HEK293 (cell line): ENCODE data around the gene MAP3K8.

Experiments used
- CTCF ChIA-PET: fragments of 350-600 bp; formaldehyde crosslinking; extraction: SDS; loops from one replicate; lab custom pipeline; 2021; ENCODE audit warnings: antibody characterized with exemption; lab: Yijun Ruan, JAX
- POLR2A ChIA-PET: fragments of 300-600 bp; formaldehyde crosslinking; extraction: SDS; loops from one replicate; lab custom pipeline; 2020; ENCODE audit warnings: antibody characterized with exemption, inconsistent platforms; lab: Yijun Ruan, JAX
- H3K27ac ChIP-seq: fragments of 200-500 bp; sonication (Bioruptor generic); 2 replicates; pipeline ENCODE4 v1.5.1; 2014; ENCODE audit warnings: low read depth, low read length, control low read depth, inconsistent platforms; ENCODE audit errors: extremely low read depth
- H3K36me3 ChIP-seq, 2 experiments: fragments of 200-500 bp in 1 of 2; sonication (Bioruptor generic) in 1 of 2; 1 replicate in 1 of 2; 2 replicates in 1 of 2; pipeline ENCODE4 v1.5.1; 2014 to 2017; ENCODE audit warnings: inconsistent platforms in 2 of 2, low read length in 2 of 2; ENCODE audit not compliant: control insufficient read depth in 2 of 2, insufficient read depth in 1 of 2
- H3K4me1 ChIP-seq: fragments of 200-500 bp; sonication (Bioruptor generic); 2 replicates; pipeline ENCODE4 v1.5.1; 2014; ENCODE audit warnings: mild to moderate bottlenecking, low read length, inconsistent platforms; ENCODE audit not compliant: control insufficient read depth, insufficient read depth
- H3K4me3 ChIP-seq: 2 replicates; pipeline ENCODE4 v1.5.1; 2011; ENCODE audit warnings: low read depth, mild to moderate bottlenecking, control low read depth, low read length, moderate library complexity
- H3K9me3 ChIP-seq: fragments of 200-500 bp; sonication (Bioruptor generic); 2 replicates; pipeline ENCODE4 v1.5.1; 2014; ENCODE audit warnings: low read depth, low read length, inconsistent platforms; ENCODE audit not compliant: control insufficient read depth, insufficient read depth
- GLI4 ChIP-seq: fragments of 450-650 bp; formaldehyde crosslinking; IDR thresholded peaks from 2 replicates; pipeline ENCODE4 v1.5.1; 2016; ENCODE audit warnings: missing biosample characterization, missing genetic modification characterization
- HOXA7 ChIP-seq: sonication (generic); formaldehyde crosslinking; IDR thresholded peaks from 2 replicates; pipeline ENCODE4 v1.8.1; 2022; ENCODE audit warnings: missing genetic modification reagents, borderline replicate concordance
- IKZF3 ChIP-seq: fragments of 450-650 bp; IDR thresholded peaks from 2 replicates; pipeline ENCODE4 v1.5.0; 2018; ENCODE audit warnings: missing biosample characterization, mild to moderate bottlenecking, missing genetic modification characterization, moderate library complexity
- MYNN ChIP-seq: fragments of 450-650 bp; formaldehyde crosslinking; IDR thresholded peaks from 2 replicates; pipeline ENCODE4 v1.5.1; 2016; ENCODE audit warnings: missing biosample characterization, missing genetic modification characterization, borderline replicate concordance
- SCRT1 ChIP-seq: fragments of 450-650 bp; formaldehyde crosslinking; IDR thresholded peaks from 2 replicates; pipeline ENCODE4 v1.5.1; 2016; ENCODE audit warnings: missing biosample characterization, missing genetic modification characterization, borderline replicate concordance
- ZFP37 ChIP-seq: fragments of 450-650 bp; formaldehyde crosslinking; IDR thresholded peaks from 2 replicates; pipeline ENCODE4 v1.5.1; 2016; ENCODE audit warnings: missing biosample characterization, missing genetic modification characterization
- ZNF404 ChIP-seq: fragments of 450-650 bp; formaldehyde crosslinking; IDR thresholded peaks from 2 replicates; pipeline ENCODE4 v1.5.1; 2017; ENCODE audit warnings: missing biosample characterization, missing genetic modification characterization
- ZNF558 ChIP-seq: fragments of 450-650 bp; formaldehyde crosslinking; IDR thresholded peaks from 2 replicates; pipeline ENCODE4 v1.5.1; 2016; ENCODE audit warnings: missing biosample characterization, missing genetic modification characterization
- ZSCAN16 ChIP-seq: fragments of 450-650 bp; formaldehyde crosslinking; IDR thresholded peaks from 2 replicates; pipeline ENCODE4 v1.5.1; 2016; ENCODE audit warnings: missing biosample characterization, missing genetic modification characterization
- TF ChIP-seq, protein P1 (sequence below): fragments of 450-650 bp; formaldehyde crosslinking; IDR thresholded peaks from 2 replicates; pipeline ENCODE4 v1.5.1; 2016; ENCODE audit warnings: missing biosample characterization, missing genetic modification characterization
- TF ChIP-seq, protein P2 (sequence below): fragments of 450-650 bp; formaldehyde crosslinking; IDR thresholded peaks from 2 replicates; pipeline ENCODE4 v1.5.1; 2017; ENCODE audit warnings: missing biosample characterization, missing genetic modification characterization
- TF ChIP-seq, protein P3 (sequence below): fragments of 450-650 bp; formaldehyde crosslinking; conservative IDR thresholded peaks from 2 replicates; pipeline ENCODE4 v1.5.1; 2016; ENCODE audit warnings: low read depth, missing biosample characterization, missing genetic modification characterization
- TF ChIP-seq, protein P4 (sequence below): IDR thresholded peaks from 2 replicates; pipeline ENCODE4 v1.6.1; 2011; ENCODE audit warnings: mild to moderate bottlenecking, low read depth, low read length, borderline replicate concordance
- TF ChIP-seq, protein P5 (sequence below): fragments of 450-650 bp; formaldehyde crosslinking; IDR thresholded peaks from 2 replicates; pipeline ENCODE4 v1.5.1; 2016; ENCODE audit warnings: missing biosample characterization, missing genetic modification characterization
- TF ChIP-seq, protein P6 (sequence below): sonication (generic); formaldehyde crosslinking; IDR thresholded peaks from 2 replicates; pipeline ENCODE4 v1.8.1; 2022; ENCODE audit warnings: mild to moderate bottlenecking, moderate library complexity, missing genetic modification reagents

MAP3K8 gene

DNA sequence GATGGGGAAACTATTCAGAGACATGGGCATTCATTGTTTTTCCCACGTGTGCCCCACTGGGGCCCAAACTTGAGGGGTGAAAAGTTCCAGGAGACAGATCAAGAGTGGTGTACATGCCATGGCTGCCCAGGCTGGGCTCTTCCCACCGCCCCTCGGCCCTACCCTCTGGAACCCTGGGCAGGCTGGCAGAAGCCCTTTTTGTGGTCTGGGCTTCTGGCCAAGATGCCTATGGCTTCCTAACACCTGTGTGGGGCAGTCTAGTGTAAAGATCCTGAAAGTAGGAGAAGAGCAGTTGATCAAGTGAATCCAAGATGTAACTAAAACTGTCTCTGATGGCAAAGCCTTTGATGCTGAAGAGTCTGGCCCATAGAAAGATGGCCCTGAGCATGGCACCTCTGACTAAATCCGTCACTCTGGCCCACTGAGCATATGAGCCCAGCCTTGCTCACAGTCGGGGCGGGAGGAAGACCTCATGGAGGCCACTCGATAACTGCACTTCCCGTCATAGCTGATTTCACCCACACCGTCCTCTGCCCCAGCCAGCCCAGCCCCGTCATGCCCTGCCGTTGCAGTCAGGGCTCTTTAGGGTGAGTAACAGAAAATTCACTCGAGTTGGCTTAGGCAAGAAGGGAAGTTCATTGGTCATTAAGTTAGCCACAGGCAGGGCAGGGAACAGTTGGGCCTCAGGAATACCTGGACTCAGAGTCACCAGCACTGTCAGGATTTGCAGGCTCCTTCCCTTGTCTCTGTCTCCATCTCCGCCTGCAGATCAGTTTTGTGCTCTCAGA is 47.0 kb upstream of the MAP3K8 start:
- ChIA-PET CTCF (interaction anchor here (1.4 to 2.3 kb wide), 2 partner anchors 204 to 388 kb away, joined by 3 to 7 read pairs; no protein-coding TSS in a partner anchor), POLR2A (no interaction called here)
- Histone ChIP-seq H3K4me1 (no peaks in the 10 kb centered on the region), H3K36me3 (no peaks in the 10 kb centered on the region), H3K27ac (no peak overlapping the region), H3K4me3 (no peak overlapping the region), H3K9me3 (no peaks in the 10 kb centered on the region)
- no peak for TF ChIP-seq ZNF558 (tag by site-specific recombination)
- TF ChIP-seq, protein P1, sequence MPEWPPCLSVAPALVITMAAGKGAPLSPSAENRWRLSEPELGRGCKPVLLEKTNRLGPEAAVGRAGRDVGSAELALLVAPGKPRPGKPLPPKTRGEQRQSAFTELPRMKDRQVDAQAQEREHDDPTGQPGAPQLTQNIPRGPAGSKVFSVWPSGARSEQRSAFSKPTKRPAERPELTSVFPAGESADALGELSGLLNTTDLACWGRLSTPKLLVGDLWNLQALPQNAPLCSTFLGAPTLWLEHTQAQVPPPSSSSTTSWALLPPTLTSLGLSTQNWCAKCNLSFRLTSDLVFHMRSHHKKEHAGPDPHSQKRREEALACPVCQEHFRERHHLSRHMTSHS (tag by site-specific recombination), result no peak
- TF ChIP-seq, protein P2, sequence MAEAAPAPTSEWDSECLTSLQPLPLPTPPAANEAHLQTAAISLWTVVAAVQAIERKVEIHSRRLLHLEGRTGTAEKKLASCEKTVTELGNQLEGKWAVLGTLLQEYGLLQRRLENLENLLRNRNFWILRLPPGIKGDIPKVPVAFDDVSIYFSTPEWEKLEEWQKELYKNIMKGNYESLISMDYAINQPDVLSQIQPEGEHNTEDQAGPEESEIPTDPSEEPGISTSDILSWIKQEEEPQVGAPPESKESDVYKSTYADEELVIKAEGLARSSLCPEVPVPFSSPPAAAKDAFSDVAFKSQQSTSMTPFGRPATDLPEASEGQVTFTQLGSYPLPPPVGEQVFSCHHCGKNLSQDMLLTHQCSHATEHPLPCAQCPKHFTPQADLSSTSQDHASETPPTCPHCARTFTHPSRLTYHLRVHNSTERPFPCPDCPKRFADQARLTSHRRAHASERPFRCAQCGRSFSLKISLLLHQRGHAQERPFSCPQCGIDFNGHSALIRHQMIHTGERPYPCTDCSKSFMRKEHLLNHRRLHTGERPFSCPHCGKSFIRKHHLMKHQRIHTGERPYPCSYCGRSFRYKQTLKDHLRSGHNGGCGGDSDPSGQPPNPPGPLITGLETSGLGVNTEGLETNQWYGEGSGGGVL, result no peak
- TF ChIP-seq IKZF3 (tag by site-specific recombination), result no peak
- TF ChIP-seq, protein P3, sequence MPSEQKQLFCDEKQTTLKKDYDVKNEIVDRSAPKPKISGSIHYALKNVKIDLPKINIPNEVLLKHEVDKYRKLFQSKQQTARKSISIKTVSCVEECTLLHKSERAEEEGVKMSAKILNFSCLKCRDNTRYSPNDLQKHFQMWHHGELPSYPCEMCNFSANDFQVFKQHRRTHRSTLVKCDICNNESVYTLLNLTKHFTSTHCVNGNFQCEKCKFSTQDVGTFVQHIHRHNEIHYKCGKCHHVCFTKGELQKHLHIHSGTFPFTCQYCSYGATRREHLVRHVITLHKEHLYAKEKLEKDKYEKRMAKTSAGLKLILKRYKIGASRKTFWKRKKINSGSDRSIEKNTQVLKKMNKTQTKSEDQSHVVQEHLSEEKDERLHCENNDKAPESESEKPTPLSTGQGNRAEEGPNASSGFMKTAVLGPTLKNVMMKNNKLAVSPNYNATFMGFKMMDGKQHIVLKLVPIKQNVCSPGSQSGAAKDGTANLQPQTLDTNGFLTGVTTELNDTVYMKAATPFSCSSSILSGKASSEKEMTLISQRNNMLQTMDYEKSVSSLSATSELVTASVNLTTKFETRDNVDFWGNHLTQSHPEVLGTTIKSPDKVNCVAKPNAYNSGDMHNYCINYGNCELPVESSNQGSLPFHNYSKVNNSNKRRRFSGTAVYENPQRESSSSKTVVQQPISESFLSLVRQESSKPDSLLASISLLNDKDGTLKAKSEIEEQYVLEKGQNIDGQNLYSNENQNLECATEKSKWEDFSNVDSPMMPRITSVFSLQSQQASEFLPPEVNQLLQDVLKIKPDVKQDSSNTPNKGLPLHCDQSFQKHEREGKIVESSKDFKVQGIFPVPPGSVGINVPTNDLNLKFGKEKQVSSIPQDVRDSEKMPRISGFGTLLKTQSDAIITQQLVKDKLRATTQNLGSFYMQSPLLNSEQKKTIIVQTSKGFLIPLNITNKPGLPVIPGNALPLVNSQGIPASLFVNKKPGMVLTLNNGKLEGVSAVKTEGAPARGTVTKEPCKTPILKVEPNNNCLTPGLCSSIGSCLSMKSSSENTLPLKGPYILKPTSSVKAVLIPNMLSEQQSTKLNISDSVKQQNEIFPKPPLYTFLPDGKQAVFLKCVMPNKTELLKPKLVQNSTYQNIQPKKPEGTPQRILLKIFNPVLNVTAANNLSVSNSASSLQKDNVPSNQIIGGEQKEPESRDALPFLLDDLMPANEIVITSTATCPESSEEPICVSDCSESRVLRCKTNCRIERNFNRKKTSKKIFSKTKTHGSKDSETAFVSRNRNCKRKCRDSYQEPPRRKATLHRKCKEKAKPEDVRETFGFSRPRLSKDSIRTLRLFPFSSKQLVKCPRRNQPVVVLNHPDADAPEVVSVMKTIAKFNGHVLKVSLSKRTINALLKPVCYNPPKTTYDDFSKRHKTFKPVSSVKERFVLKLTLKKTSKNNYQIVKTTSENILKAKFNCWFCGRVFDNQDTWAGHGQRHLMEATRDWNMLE, result no peak
- no peak for TF ChIP-seq MYNN (tag by site-specific recombination)
- TF ChIP-seq ZNF404, result no peak
- TF ChIP-seq SCRT1 (tag by site-specific recombination), result no peak
- TF ChIP-seq, protein P4, sequence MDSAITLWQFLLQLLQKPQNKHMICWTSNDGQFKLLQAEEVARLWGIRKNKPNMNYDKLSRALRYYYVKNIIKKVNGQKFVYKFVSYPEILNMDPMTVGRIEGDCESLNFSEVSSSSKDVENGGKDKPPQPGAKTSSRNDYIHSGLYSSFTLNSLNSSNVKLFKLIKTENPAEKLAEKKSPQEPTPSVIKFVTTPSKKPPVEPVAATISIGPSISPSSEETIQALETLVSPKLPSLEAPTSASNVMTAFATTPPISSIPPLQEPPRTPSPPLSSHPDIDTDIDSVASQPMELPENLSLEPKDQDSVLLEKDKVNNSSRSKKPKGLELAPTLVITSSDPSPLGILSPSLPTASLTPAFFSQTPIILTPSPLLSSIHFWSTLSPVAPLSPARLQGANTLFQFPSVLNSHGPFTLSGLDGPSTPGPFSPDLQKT, result no peak
- no peak for TF ChIP-seq ZFP37 (tag by site-specific recombination)
- TF ChIP-seq, protein P5, sequence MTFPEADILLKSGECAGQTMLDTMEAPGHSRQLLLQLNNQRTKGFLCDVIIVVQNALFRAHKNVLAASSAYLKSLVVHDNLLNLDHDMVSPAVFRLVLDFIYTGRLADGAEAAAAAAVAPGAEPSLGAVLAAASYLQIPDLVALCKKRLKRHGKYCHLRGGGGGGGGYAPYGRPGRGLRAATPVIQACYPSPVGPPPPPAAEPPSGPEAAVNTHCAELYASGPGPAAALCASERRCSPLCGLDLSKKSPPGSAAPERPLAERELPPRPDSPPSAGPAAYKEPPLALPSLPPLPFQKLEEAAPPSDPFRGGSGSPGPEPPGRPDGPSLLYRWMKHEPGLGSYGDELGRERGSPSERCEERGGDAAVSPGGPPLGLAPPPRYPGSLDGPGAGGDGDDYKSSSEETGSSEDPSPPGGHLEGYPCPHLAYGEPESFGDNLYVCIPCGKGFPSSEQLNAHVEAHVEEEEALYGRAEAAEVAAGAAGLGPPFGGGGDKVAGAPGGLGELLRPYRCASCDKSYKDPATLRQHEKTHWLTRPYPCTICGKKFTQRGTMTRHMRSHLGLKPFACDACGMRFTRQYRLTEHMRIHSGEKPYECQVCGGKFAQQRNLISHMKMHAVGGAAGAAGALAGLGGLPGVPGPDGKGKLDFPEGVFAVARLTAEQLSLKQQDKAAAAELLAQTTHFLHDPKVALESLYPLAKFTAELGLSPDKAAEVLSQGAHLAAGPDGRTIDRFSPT (tag by site-specific recombination), result no peak
- no peak for TF ChIP-seq ZSCAN16 (tag by site-specific recombination)
- TF ChIP-seq GLI4 (tag by site-specific recombination), result no peak
- TF ChIP-seq, protein P6, sequence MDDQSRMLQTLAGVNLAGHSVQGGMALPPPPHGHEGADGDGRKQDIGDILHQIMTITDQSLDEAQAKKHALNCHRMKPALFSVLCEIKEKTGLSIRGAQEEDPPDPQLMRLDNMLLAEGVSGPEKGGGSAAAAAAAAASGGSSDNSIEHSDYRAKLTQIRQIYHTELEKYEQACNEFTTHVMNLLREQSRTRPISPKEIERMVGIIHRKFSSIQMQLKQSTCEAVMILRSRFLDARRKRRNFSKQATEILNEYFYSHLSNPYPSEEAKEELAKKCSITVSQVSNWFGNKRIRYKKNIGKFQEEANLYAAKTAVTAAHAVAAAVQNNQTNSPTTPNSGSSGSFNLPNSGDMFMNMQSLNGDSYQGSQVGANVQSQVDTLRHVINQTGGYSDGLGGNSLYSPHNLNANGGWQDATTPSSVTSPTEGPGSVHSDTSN, result no peak
- TF ChIP-seq HOXA7 (CRISPR knock-in tag), result no peak
